Loucy (cell line): ENCODE data around the gene OR52A5.

Source experiments
- H2AFZ ChIP-seq: fragments of 200-600 bp; sonication (generic); 2 replicates; pipeline ENCODE4 v1.6.0; 2016; ENCODE audit warnings: antibody characterized with exemption, mild to moderate bottlenecking, low read length, moderate library complexity
- H3F3A ChIP-seq: fragments of 200-600 bp; 2 replicates; pipeline ENCODE4 v1.6.0; 2016; ENCODE audit warnings: antibody characterized with exemption, low read depth, mild to moderate bottlenecking
- H3K27me3 ChIP-seq: fragments of 200-600 bp; sonication (generic); 2 replicates; pipeline ENCODE4 v1.6.1; 2014; ENCODE audit warnings: low read length, mild to moderate bottlenecking; ENCODE audit not compliant: insufficient read depth, poor library complexity, severe bottlenecking
- H3K36me3 ChIP-seq: fragments of 200-600 bp; sonication (generic); 2 replicates; pipeline ENCODE4 v1.6.1; 2016; ENCODE audit warnings: low read length; ENCODE audit not compliant: insufficient read depth
- H3K4me1 ChIP-seq: fragments of 200-600 bp; sonication (generic); 2 replicates; pipeline ENCODE4 v1.5.1; 2014; ENCODE audit warnings: low read length, mild to moderate bottlenecking; ENCODE audit not compliant: insufficient read depth, poor library complexity, severe bottlenecking
- H3K4me2 ChIP-seq: fragments of 200-600 bp; sonication (generic); 2 replicates; pipeline ENCODE4 v1.6.0; 2014; ENCODE audit warnings: antibody characterized with exemption, low read length, low read depth, mild to moderate bottlenecking; ENCODE audit not compliant: poor library complexity, severe bottlenecking
- H3K4me3 ChIP-seq: fragments of 200-600 bp; sonication (generic); 2 replicates; pipeline ENCODE4 v1.5.1; 2014; ENCODE audit warnings: low read length, mild to moderate bottlenecking, mixed read lengths; ENCODE audit not compliant: poor library complexity, severe bottlenecking
- H3K79me2 ChIP-seq: fragments of 200-600 bp; sonication (generic); 2 replicates; pipeline ENCODE4 v1.6.1; 2014; ENCODE audit warnings: low read length; ENCODE audit not compliant: insufficient read depth
- H3K9ac ChIP-seq: fragments of 200-600 bp; sonication (generic); 2 replicates; pipeline ENCODE4 v1.6.0; 2014; ENCODE audit warnings: mild to moderate bottlenecking, low read depth, low read length, moderate library complexity; ENCODE audit not compliant: poor library complexity, severe bottlenecking
- H3K9me2 ChIP-seq: fragments of 200-600 bp; sonication (generic); replicated peaks from 2 replicates; pipeline ENCODE4 v1.6.1; 2016; ENCODE audit warnings: low read depth, low read length, mixed read lengths
- H3K9me3 ChIP-seq: fragments of 200-600 bp; sonication (generic); 2 replicates; pipeline ENCODE4 v1.6.1; 2014; ENCODE audit warnings: mild to moderate bottlenecking, antibody characterized with exemption, low read length, low read depth; ENCODE audit not compliant: insufficient read depth
- H4K20me1 ChIP-seq: fragments of 200-600 bp; sonication (generic); 2 replicates; pipeline ENCODE4 v1.6.0; 2014; ENCODE audit warnings: antibody characterized with exemption, low read length, mild to moderate bottlenecking; ENCODE audit not compliant: insufficient read depth, poor library complexity, severe bottlenecking
- CTCF ChIP-seq: fragments of 200-600 bp; sonication (generic); conservative IDR thresholded peaks from 2 replicates; pipeline ENCODE4 v1.5.1; 2014; ENCODE audit warnings: mild to moderate bottlenecking, antibody characterized with exemption, low read length
- EZH2phosphoT487 ChIP-seq: fragments of 200-600 bp; IDR thresholded peaks from 2 replicates; pipeline ENCODE4 v1.6.1; 2018; ENCODE audit warnings: antibody characterized with exemption, mild to moderate bottlenecking, moderate library complexity, borderline replicate concordance

OR52A5 gene

GRCh38 chr11:5090668-5091067, 47.5 kb downstream of the OR52A5 start:
- no peaks in the 10 kb centered on the region for H3K9me3 ChIP-seq
- no peaks in the 10 kb centered on the region for H3K4me1 ChIP-seq
- no peaks in the 10 kb centered on the region for H3K36me3 ChIP-seq
- no peak overlapping the region for H2AFZ ChIP-seq
- no peak overlapping the region for H3K4me2 ChIP-seq
- no peaks in the 10 kb centered on the region for H4K20me1 ChIP-seq
- H3K27me3 ChIP-seq: no peaks in the 10 kb centered on the region
- no peaks in the 10 kb centered on the region for H3K9me2 ChIP-seq
- H3K4me3 ChIP-seq: no peak overlapping the region
- no peak overlapping the region for H3K9ac ChIP-seq
- TF ChIP-seq CTCF: no peak
- no peak for TF ChIP-seq EZH2phosphoT487
- H3K79me2 ChIP-seq: no peaks in the 10 kb centered on the region
- H3F3A ChIP-seq: no peaks in the 10 kb centered on the region

GRCh38 chr11:5088556-5088955, 49.6 kb downstream of the OR52A5 start:
- H4K20me1 ChIP-seq: no peaks in the 10 kb centered on the region
- H3K9me2 ChIP-seq: no peaks in the 10 kb centered on the region
- H3F3A ChIP-seq: no peaks in the 10 kb centered on the region
- no peak overlapping the region for H3K4me3 ChIP-seq
- no peaks in the 10 kb centered on the region for H3K4me1 ChIP-seq
- no peak overlapping the region for H3K9ac ChIP-seq
- no peaks in the 10 kb centered on the region for H3K27me3 ChIP-seq
- H3K4me2 ChIP-seq: no peak overlapping the region
- H2AFZ ChIP-seq: no peak overlapping the region
- H3K36me3 ChIP-seq: no peaks in the 10 kb centered on the region
- no peaks in the 10 kb centered on the region for H3K9me3 ChIP-seq
- no peaks in the 10 kb centered on the region for H3K79me2 ChIP-seq
- no peak for TF ChIP-seq EZH2phosphoT487
- TF ChIP-seq CTCF: no peak

- no peaks in the 10 kb centered on the region for H4K20me1 ChIP-seq
- no peak overlapping the region for H3K4me3 ChIP-seq
- H3K9ac ChIP-seq: no peak overlapping the region
- no peaks in the 10 kb centered on the region for H3F3A ChIP-seq
- H3K9me2 ChIP-seq: no peaks in the 10 kb centered on the region
- H3K79me2 ChIP-seq: no peaks in the 10 kb centered on the region
- TF ChIP-seq CTCF (no peak), EZH2phosphoT487 (no peak)
- no peak overlapping the region for H3K4me2 ChIP-seq
- no peaks in the 10 kb centered on the region for H3K9me3 ChIP-seq
- H3K36me3 ChIP-seq: no peaks in the 10 kb centered on the region
- no peak overlapping the region for H2AFZ ChIP-seq
- H3K4me1 ChIP-seq: no peaks in the 10 kb centered on the region
- H3K27me3 ChIP-seq: no peaks in the 10 kb centered on the region
These were observed 54.6 kb downstream of the OR52A5 start for GRCh38 chr11:5083602-5084001.
